HG03135 (cell line): ENCODE results near the gene SNAPC4.
A peak's percentile ranks its signal among the peaks of the same experiment; 100 is the strongest.
"Not testable (repeated sequence)": the region's sequence is repeated elsewhere in the genome, so short reads cannot be mapped to it uniquely, and the experiment has no call there.

ENCODE experiments used
- ATAC-seq: cut with Tn5 transposase; IDR thresholded peaks from one replicate; pipeline ENCODE4 v1.9.1; 2021; ENCODE audit warnings: mild to moderate bottlenecking, moderate library complexity; ENCODE audit not compliant: unreplicated experiment

SNAPC4 gene

GRCh38 chr9:136411378-136411777 is 11.4 kb upstream of the SNAPC4 start:
- ATAC-seq: no peak

GRCh38 chr9:136410500-136411287 is 10.7 kb upstream of the SNAPC4 start, which contains the start of the genes ENTR1 and PMPCA:
ENTR1 (minus strand) TSS chr9:136410614; CDS start chr9:136410397, 217 bp downstream.
PMPCA (plus strand) TSS chr9:136410658; CDS start chr9:136410669, 11 bp downstream.
- ATAC-seq: peak; percentile 65

GRCh38 chr9:136409557-136410455 is 9.8 kb upstream of the SNAPC4 start:
- ATAC-seq: peak; percentile 14

- no peak for ATAC-seq
Observed at GRCh38 chr9:136407911-136408310, 7.9 kb upstream of the SNAPC4 start.

- ATAC-seq: not testable (repeated sequence)
Observed at GRCh38 chr9:136407061-136407460, 7.1 kb upstream of the SNAPC4 start.

GRCh38 chr9:136405904-136406303 is 5.9 kb upstream of the SNAPC4 start:
- ATAC-seq: not testable (repeated sequence)

- ATAC-seq: no peak
Observed at GRCh38 chr9:136405481-136405880, 5.5 kb upstream of the SNAPC4 start.

- ATAC-seq: no peak
Observed at GRCh38 chr9:136404801-136405136, 4.8 kb upstream of the SNAPC4 start.

- ATAC-seq: no peak
Observed at GRCh38 chr9:136403915-136404800, 4.2 kb upstream of the SNAPC4 start.

GRCh38 chr9:136403538-136403914 is 3.6 kb upstream of the SNAPC4 start:
- no peak for ATAC-seq

- no peak for ATAC-seq
Observed at GRCh38 chr9:136402067-136402466, 2.1 kb upstream of the SNAPC4 start.

GRCh38 chr9:136401173-136401922 is 1.4 kb upstream of the SNAPC4 start:
- ATAC-seq: no peak

GRCh38 chr9:136399176-136400037 is 563 bp downstream of the SNAPC4 start:
- peak; percentile 26 for ATAC-seq

- ATAC-seq: no peak
Observed at GRCh38 chr9:136398286-136398685, 1.7 kb downstream of the SNAPC4 start.

GRCh38 chr9:136397643-136398042 is 2.3 kb downstream of the SNAPC4 start:
- no peak for ATAC-seq

- no peak for ATAC-seq
Observed at GRCh38 chr9:136396219-136396515, 3.8 kb downstream of the SNAPC4 start.

- no peak for ATAC-seq
Observed at GRCh38 chr9:136395345-136396218, 4.4 kb downstream of the SNAPC4 start.

- no peak for ATAC-seq
Observed at GRCh38 chr9:136395020-136395340, 5.0 kb downstream of the SNAPC4 start.
